ENCODE measurements around the gene SYNGAP1.

The SYNGAP1 gene

GRCh38 chr6:33406126-33406525, 13.7 kb upstream of the SYNGAP1 start:
- Histone ChIP-seq H3K9me3 (ENCODE audit: insufficient read depth, low read depth, low read length) (no peaks in the 10 kb centered on the region), H3K9ac (ENCODE audit: low read depth, low read length) (no peak overlapping the region), H3K36me3 (ENCODE audit: insufficient read depth, low read depth, low read length) (peaks cover 72% of the 10 kb centered on the region), H3K4me3 (ENCODE audit: low read length) (no peak overlapping the region), H3K27ac (ENCODE audit: low read length) (no peak overlapping the region), H3K4me1 (ENCODE audit: insufficient read depth, low read length) (peaks cover 6% of the 10 kb centered on the region; the same call in 1 of the 2 replicates), H3K27me3 (ENCODE audit: insufficient read depth, low read length) (no peaks in the 10 kb centered on the region)

- Histone ChIP-seq H3K4me3 (ENCODE audit: low read length) (no peak overlapping the region), H3K9ac (ENCODE audit: low read depth, low read length) (no peak overlapping the region), H3K9me3 (ENCODE audit: insufficient read depth, low read depth, low read length) (no peaks in the 10 kb centered on the region), H3K27ac (ENCODE audit: low read length) (no peak overlapping the region), H3K4me1 (ENCODE audit: insufficient read depth, low read length) (peaks cover 10% of the 10 kb centered on the region; the same call in 1 of the 2 replicates), H3K36me3 (ENCODE audit: insufficient read depth, low read depth, low read length) (peaks cover 64% of the 10 kb centered on the region), H3K27me3 (ENCODE audit: insufficient read depth, low read length) (no peaks in the 10 kb centered on the region)
Measured at GRCh38 chr6:33407132-33407718, 12.6 kb upstream of the SYNGAP1 start.

GRCh38 chr6:33410050-33410710, 9.7 kb upstream of the SYNGAP1 start:
- peaks cover 64% of the 10 kb centered on the region for H3K36me3 ChIP-seq (ENCODE audit: insufficient read depth, low read depth, low read length)
- peak overlapping the region; percentile 82; the same call in 1 of the 2 replicates for H3K9ac ChIP-seq (ENCODE audit: low read depth, low read length)
- H3K4me3 ChIP-seq (ENCODE audit: low read length) = peak overlapping the region; percentile 77
- no peaks in the 10 kb centered on the region for H3K27me3 ChIP-seq (ENCODE audit: insufficient read depth, low read length)
- H3K9me3 ChIP-seq (ENCODE audit: insufficient read depth, low read depth, low read length) = no peaks in the 10 kb centered on the region
- H3K4me1 ChIP-seq (ENCODE audit: insufficient read depth, low read length) = peaks cover 10% of the 10 kb centered on the region; the same call in 1 of the 2 replicates
- H3K27ac ChIP-seq (ENCODE audit: low read length) = peak overlapping the region; percentile 65

- no peaks in the 10 kb centered on the region for H3K27me3 ChIP-seq (ENCODE audit: insufficient read depth, low read length)
- no peaks in the 10 kb centered on the region for H3K9me3 ChIP-seq (ENCODE audit: insufficient read depth, low read depth, low read length)
- peaks cover 64% of the 10 kb centered on the region for H3K36me3 ChIP-seq (ENCODE audit: insufficient read depth, low read depth, low read length)
- H3K27ac ChIP-seq (ENCODE audit: low read length) = peak within 1 kb of the TSS; percentile 65
- peak within 1 kb of the TSS; percentile 92 for H3K4me3 ChIP-seq (ENCODE audit: low read length)
- peak within 1 kb of the TSS; percentile 87 for H3K9ac ChIP-seq (ENCODE audit: low read depth, low read length)
- peaks cover 11% of the 10 kb centered on the region; the same call in 1 of the 2 replicates for H3K4me1 ChIP-seq (ENCODE audit: insufficient read depth, low read length)
Measured at GRCh38 chr6:33410711-33411631, 8.9 kb upstream of the SYNGAP1 start, which contains the start of gene PHF1. Gene PHF1 (plus strand): TSS chr6:33411014. CDS start chr6:33412264, 1,250 bp downstream.

GRCh38 chr6:33411632-33412005, 8.2 kb upstream of the SYNGAP1 start:
- Histone ChIP-seq H3K27me3 (ENCODE audit: insufficient read depth, low read length) (no peaks in the 10 kb centered on the region), H3K4me3 (ENCODE audit: low read length) (peak overlapping the region; percentile 92), H3K36me3 (ENCODE audit: insufficient read depth, low read depth, low read length) (peaks cover 62% of the 10 kb centered on the region), H3K4me1 (ENCODE audit: insufficient read depth, low read length) (peaks cover 17% of the 10 kb centered on the region; the same call in 1 of the 2 replicates), H3K9ac (ENCODE audit: low read depth, low read length) (peak overlapping the region; percentile 87; the same call in 1 of the 2 replicates), H3K27ac (ENCODE audit: low read length) (no peak overlapping the region), H3K9me3 (ENCODE audit: insufficient read depth, low read depth, low read length) (no peaks in the 10 kb centered on the region)

GRCh38 chr6:33412140-33413009, 7.5 kb upstream of the SYNGAP1 start:
- Histone ChIP-seq H3K4me3 (ENCODE audit: low read length) (no peak overlapping the region), H3K9ac (ENCODE audit: low read depth, low read length) (no peak overlapping the region), H3K27ac (ENCODE audit: low read length) (no peak overlapping the region), H3K27me3 (ENCODE audit: insufficient read depth, low read length) (no peaks in the 10 kb centered on the region), H3K36me3 (ENCODE audit: insufficient read depth, low read depth, low read length) (peaks cover 56% of the 10 kb centered on the region), H3K4me1 (ENCODE audit: insufficient read depth, low read length) (peaks cover 18% of the 10 kb centered on the region; the same call in 1 of the 2 replicates), H3K9me3 (ENCODE audit: insufficient read depth, low read depth, low read length) (no peaks in the 10 kb centered on the region)

GRCh38 chr6:33413241-33414120, 6.4 kb upstream of the SYNGAP1 start:
- Histone ChIP-seq H3K36me3 (ENCODE audit: insufficient read depth, low read depth, low read length) (peaks cover 45% of the 10 kb centered on the region), H3K9me3 (ENCODE audit: insufficient read depth, low read depth, low read length) (no peaks in the 10 kb centered on the region), H3K27ac (ENCODE audit: low read length) (no peak overlapping the region), H3K4me1 (ENCODE audit: insufficient read depth, low read length) (peaks cover 19% of the 10 kb centered on the region; the same call in 1 of the 2 replicates), H3K27me3 (ENCODE audit: insufficient read depth, low read length) (no peaks in the 10 kb centered on the region), H3K4me3 (ENCODE audit: low read length) (no peak overlapping the region), H3K9ac (ENCODE audit: low read depth, low read length) (no peak overlapping the region)

- H3K9ac ChIP-seq (ENCODE audit: low read depth, low read length) = no peak overlapping the region
- H3K4me1 ChIP-seq (ENCODE audit: insufficient read depth, low read length) = peaks cover 25% of the 10 kb centered on the region
- H3K4me3 ChIP-seq (ENCODE audit: low read length) = no peak overlapping the region
- H3K27ac ChIP-seq (ENCODE audit: low read length) = no peak overlapping the region
- peaks cover 44% of the 10 kb centered on the region for H3K36me3 ChIP-seq (ENCODE audit: insufficient read depth, low read depth, low read length)
- no peaks in the 10 kb centered on the region for H3K27me3 ChIP-seq (ENCODE audit: insufficient read depth, low read length)
- no peaks in the 10 kb centered on the region for H3K9me3 ChIP-seq (ENCODE audit: insufficient read depth, low read depth, low read length)
Measured at GRCh38 chr6:33414592-33415271, 5.1 kb upstream of the SYNGAP1 start.

GRCh38 chr6:33415831-33416230, 4.0 kb upstream of the SYNGAP1 start:
- Histone ChIP-seq H3K27ac (ENCODE audit: low read length) (no peak overlapping the region), H3K36me3 (ENCODE audit: insufficient read depth, low read depth, low read length) (peaks cover 44% of the 10 kb centered on the region), H3K9me3 (ENCODE audit: insufficient read depth, low read depth, low read length) (no peaks in the 10 kb centered on the region), H3K4me3 (ENCODE audit: low read length) (peak overlapping the region; percentile 91; the same call in 1 of the 2 replicates), H3K27me3 (ENCODE audit: insufficient read depth, low read length) (no peaks in the 10 kb centered on the region), H3K9ac (ENCODE audit: low read depth, low read length) (no peak overlapping the region), H3K4me1 (ENCODE audit: insufficient read depth, low read length) (peaks cover 25% of the 10 kb centered on the region)

Measured in iPS-20b (cell line).